A549 treated with CORT108297 at 1 μM for 4 hours (cell line): ENCODE data around the gene SNX21. TPM values are rescaled to one million over a fixed set of nuclear protein-coding genes. Genes with fewer than 3 reads are reported as not detected.

Experiments
- total RNA-seq: library from RNA; stranded (reverse); fragments of 200-300 nt; extraction: Qiagen RNA extraction; gene quantifications from 5 replicates; pipeline ENCODE4 v1.2.3, GENCODE V29; 2022

Gene SNX21, protein sequence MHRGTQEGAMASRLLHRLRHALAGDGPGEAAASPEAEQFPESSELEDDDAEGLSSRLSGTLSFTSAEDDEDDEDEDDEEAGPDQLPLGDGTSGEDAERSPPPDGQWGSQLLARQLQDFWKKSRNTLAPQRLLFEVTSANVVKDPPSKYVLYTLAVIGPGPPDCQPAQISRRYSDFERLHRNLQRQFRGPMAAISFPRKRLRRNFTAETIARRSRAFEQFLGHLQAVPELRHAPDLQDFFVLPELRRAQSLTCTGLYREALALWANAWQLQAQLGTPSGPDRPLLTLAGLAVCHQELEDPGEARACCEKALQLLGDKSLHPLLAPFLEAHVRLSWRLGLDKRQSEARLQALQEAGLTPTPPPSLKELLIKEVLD
- total RNA-seq: 8.6 to 11.7 TPM (median 11.0 TPM) in 5 replicates

DNA sequence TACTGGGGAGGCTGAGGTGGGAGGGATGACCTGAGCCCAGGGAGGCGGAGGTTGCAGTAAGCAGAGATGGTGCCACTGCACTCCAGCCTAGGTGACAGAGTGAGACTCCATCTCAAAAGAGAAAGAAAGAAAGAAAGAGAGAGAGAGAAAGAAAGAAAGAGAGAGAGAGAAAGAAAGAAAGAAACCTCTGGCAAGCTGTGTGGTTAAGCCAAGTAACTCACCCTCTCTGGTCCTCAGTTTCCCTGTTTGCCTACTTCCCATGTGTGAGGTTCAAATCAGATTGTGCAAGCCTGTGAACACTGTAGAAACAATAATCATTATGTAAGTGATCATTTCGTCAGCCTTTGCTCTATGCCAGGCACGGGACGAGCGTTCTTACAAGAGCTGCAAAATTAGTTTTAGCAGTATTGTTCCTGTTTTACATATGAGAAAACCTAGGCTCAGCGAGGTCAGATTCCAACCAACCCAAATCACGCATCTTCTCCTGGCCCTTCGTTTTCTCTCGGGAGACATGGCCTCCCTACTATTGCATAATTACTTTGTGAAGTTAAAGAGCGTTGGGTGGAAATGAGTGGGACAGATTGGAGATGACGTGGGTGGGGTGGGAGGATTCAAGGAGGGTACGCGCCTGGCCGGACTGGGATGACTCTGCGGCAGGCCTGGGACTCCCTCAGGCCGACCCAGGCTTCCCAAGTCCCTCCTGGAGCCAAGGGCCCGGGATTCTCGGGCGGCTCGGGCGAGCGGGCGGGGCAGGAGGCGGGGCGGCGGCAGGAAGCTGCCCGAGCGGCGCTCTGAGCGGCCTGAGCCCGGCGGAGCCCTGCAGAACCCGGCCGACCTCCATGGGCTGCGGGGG, at the start of gene SNX21:
SNX21 (plus strand) TSS at position 770 of the 853 bp plus-strand sequence. CDS start 121 bp downstream, outside the sequence.

DNA sequence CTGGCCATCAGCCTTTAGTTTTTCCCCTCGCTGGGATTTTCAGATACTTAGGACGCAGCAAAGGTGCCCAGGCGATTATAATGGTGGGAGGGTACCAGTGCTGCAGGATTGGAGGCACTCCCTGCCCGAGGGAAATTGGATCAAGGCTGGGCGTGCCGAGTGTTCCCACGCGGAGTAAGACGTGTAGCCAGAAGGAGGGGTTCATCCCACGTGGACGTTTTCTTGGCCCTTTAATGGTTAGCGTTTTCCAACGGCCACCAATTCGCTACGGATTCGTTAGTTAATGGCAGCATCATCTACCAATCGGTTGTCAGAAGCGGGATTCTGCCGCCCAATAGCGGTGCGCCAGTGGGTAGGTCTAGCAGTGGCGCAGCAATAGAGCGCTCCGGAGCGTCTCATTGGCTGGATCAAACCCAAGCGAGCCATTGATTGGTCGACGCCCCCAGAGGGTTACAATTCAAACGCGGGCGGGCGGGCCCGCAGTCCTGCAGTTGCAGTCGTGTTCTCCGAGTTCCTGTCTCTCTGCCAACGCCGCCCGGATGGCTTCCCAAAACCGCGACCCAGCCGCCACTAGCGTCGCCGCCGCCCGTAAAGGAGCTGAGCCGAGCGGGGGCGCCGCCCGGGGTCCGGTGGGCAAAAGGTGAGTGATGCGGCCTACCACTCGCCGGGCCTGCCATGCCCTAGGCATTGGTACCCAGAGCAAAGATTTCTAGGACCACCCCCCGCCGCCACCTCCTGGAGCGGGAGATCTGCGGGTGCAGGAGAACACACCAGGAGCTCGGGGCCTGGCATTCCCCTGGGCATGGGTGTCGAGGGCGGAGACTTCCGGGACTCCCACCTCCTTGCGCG, 21.2 kb upstream of the SNX21 start, which contains the start of gene UBE2C:
UBE2C (plus strand) TSS at position 488 of the 849 bp plus-strand sequence; CDS start at position 540, 52 bp downstream.

GRCh38 chr20:45827030-45827652, 6.5 kb upstream of the SNX21 start, which contains the start of gene TNNC2:
Gene TNNC2, minus strand, starts transcription at chr20:45827312. Its CDS starts 64 bp downstream, at chr20:45827248.

DNA sequence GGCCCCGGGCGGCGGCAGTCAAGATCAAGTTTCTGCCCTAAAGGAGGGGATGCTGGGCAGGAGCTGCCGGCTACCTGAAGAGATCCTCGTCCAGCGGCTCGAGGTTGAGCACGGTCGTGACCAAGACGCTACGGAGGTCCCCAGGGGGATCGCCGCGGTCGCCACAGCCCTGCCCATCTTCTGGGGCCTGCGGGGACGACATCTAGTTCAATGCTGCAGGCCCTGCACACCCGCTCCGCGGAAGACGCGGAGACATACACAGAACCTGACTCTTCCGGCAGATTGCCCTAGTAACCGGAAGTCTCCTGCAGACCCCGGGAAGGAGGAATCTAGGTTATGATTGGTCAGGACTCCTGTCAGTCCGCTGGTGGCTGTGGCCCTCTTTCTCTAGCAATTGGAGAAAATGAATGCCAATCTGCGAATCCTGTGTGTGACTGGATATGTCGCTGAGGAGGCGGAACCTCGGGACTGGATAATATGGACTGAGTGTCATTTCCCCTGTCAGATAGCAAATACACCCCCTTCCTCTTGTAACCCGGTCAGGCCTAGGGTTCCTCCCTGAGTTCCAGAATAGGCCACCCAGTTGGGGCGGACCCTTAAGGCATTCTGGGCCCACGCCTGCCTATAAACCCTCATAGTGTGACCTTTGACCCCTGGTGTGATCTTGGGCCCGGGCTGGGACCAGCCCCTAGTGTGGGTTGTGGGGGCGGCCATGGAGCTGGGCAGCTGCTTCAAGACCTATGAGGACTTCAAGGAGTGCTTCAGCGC, 23.7 kb downstream of the SNX21 start, which contains the start of the genes ACOT8 and ZSWIM3:
ACOT8 (minus strand) TSS at position 279 of the 768 bp plus-strand sequence; CDS start at position 202, 77 bp downstream.
ZSWIM3 (plus strand) TSS at position 501 of the 768 bp plus-strand sequence; CDS start at position 713, 212 bp downstream.

DNA sequence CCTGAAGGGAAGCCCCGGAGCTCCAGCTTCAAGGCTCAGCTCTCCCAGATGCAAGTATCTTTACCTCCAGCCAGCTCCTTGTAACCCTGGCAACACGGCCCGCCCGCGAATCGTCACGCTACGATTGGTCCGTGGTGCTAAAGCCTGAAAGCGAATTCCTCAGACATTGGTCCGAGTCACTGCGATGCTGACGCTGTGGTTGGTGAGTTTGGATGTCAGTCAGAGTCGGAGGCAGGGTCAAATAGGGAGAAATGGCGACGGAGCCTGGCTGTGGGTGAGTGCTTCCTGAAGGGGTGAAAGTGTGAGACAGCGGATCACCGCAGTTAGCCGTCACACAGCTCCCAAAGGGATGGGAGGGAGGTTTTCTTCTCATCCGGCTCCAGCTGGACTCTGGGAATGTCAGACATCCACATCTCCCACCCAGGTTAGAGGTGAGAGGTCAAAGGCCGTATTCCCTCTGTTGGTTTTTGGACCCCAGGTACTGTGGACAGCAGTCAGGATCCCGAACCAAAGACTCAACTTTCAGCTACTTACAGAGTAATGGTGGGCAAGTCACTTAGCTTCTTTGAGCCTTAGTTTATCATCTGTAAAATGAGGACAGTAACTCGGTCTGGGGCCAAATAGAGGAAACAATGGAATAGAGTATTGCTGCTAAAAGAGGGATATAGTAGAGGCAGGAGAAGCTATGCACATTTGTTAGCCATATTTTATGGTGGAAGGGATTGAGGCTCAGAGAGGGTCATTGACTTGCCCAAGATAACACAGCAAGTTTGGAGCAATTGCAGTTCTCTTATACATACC, 47.6 kb downstream of the SNX21 start, which contains the start of gene ZSWIM1:
ZSWIM1 (plus strand) TSS at position 240 of the 801 bp plus-strand sequence. CDS start 1,366 bp downstream, outside the sequence.

DNA sequence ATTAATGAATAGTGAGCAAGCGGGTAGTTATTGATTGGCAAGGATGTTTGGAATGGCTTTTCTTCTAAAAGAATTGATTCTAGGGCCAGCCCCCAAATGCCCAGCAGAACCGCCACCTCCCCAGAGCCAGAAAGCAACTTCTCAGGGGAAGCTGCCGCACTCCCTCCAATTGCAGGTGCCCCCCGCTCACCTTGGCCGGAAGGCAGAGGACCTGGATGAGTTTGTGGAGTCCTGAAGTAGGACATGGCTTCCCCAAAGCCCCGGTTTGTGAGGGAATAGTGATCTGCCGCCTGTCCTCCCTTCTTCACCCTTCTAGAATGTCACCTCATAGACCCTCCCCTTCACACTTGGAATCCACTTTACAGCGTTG, 53.7 kb downstream of the SNX21 start, which contains the start of gene SPATA25:
SPATA25 (minus strand) TSS at position 277 of the 370 bp plus-strand sequence; CDS start at position 245, 32 bp downstream.

GRCh38 chr20:45890985-45891983, 57.7 kb downstream of the SNX21 start, which contains the start of the genes CTSA and NEURL2:
Gene CTSA, plus strand, starts transcription at chr20:45891335. Its CDS starts 234 bp downstream, at chr20:45891569.
Gene NEURL2, minus strand, starts transcription at chr20:45891208. Its CDS starts 217 bp downstream, at chr20:45890991.

Other genes with a start within 250 kb of the SNX21 start
- gene WFDC10A, start 204.1 kb upstream of the SNX21 start, total RNA-seq: not detected in 5 replicates
- not detected in 5 replicates for gene WFDC9, start 202.5 kb upstream of the SNX21 start, total RNA-seq
- gene WFDC11, start 163.6 kb upstream of the SNX21 start, total RNA-seq: not detected in 5 replicates
- not detected in 5 replicates for gene WFDC13, start 131.8 kb upstream of the SNX21 start, total RNA-seq
- not detected in 5 replicates for gene WFDC10B, start 128.8 kb upstream of the SNX21 start, total RNA-seq
- gene SPINT4, start 111.5 kb upstream of the SNX21 start, total RNA-seq: not detected in 5 replicates
- 0.18 to 0.50 TPM in 2 of 5 replicates, not detected in the others for gene WFDC3, start 41.9 kb upstream of the SNX21 start, total RNA-seq
- 30.7 to 37.1 TPM (median 36.3 TPM) in 5 replicates for gene DNTTIP1, start 41.8 kb upstream of the SNX21 start, total RNA-seq
- gene UBE2C, start 21.2 kb upstream of the SNX21 start, total RNA-seq: 232 to 256 TPM (median 248 TPM) in 5 replicates
- gene TNNC2, start 6.5 kb upstream of the SNX21 start, total RNA-seq: 0.13 to 0.35 TPM (median 0.24 TPM) in 3 of 5 replicates, not detected in the others
- gene ACOT8, start 23.6 kb downstream of the SNX21 start, total RNA-seq: 13.9 to 22.6 TPM (median 20.1 TPM) in 5 replicates
- gene ZSWIM3, start 23.8 kb downstream of the SNX21 start, total RNA-seq: 1.4 to 2.1 TPM (median 1.4 TPM) in 5 replicates
- gene ZSWIM1, start 47.4 kb downstream of the SNX21 start, total RNA-seq: 5.1 to 6.7 TPM (median 6.0 TPM) in 5 replicates
- 0.25 to 0.92 TPM (median 0.39 TPM) in 5 replicates for gene SPATA25, start 53.8 kb downstream of the SNX21 start, total RNA-seq
- gene NEURL2, start 57.4 kb downstream of the SNX21 start, total RNA-seq: 0.82 to 1.8 TPM (median 1.5 TPM) in 5 replicates
- 103 to 131 TPM (median 124 TPM) in 5 replicates for gene CTSA, start 57.5 kb downstream of the SNX21 start, total RNA-seq
- gene PLTP, start 78.4 kb downstream of the SNX21 start, total RNA-seq: 1.3 to 1.9 TPM (median 1.8 TPM) in 5 replicates
- 26.5 to 39.4 TPM (median 34.3 TPM) in 5 replicates for gene PCIF1, start 100.9 kb downstream of the SNX21 start, total RNA-seq
- 7.0 to 10.4 TPM (median 9.8 TPM) in 5 replicates for gene ZNF335, start 138.4 kb downstream of the SNX21 start, total RNA-seq
- 0.47 to 0.62 TPM (median 0.61 TPM) in 5 replicates for gene MMP9, start 175.1 kb downstream of the SNX21 start, total RNA-seq
- gene SLC12A5, start 195.4 kb downstream of the SNX21 start, total RNA-seq: 11.6 to 17.1 TPM (median 15.1 TPM) in 5 replicates